Jurkat, Clone E6-1 (cell line): Measurements from ENCODE around the gene NIPSNAP2.
"Not testable (repeated sequence)": the region's sequence is repeated elsewhere in the genome, so short reads cannot be mapped to it uniquely, and the experiment has no call there.

Source experiments
- DNase-seq: peaks from one replicate; pipeline ENCODE4 v3.0.0-alpha.2; 2011; ENCODE audit warnings: low read depth, low spot score
- H3K4me3 ChIP-seq: 2 replicates; pipeline ENCODE4 v1.5.1; 2011; ENCODE audit warnings: mild to moderate bottlenecking, low read length, control low read depth, moderate library complexity

NIPSNAP2 gene

GRCh38 chr7:55970978-55971377 is 6.6 kb downstream of the NIPSNAP2 start:
- H3K4me3 ChIP-seq: no peak overlapping the region
- no peak for DNase-seq

- DNase-seq: no peak
- no peak overlapping the region for H3K4me3 ChIP-seq
Observed at GRCh38 chr7:55973747-55974250, 9.4 kb downstream of the NIPSNAP2 start.

GRCh38 chr7:55975988-55976633 is 11.7 kb downstream of the NIPSNAP2 start:
- DNase-seq: no peak
- no peak overlapping the region for H3K4me3 ChIP-seq

- no peak for DNase-seq
Observed at GRCh38 chr7:55977831-55978230, 13.4 kb downstream of the NIPSNAP2 start.

GRCh38 chr7:55980266-55980665 is 15.9 kb downstream of the NIPSNAP2 start:
- no peak for DNase-seq
- H3K4me3 ChIP-seq: no peak overlapping the region

More at GRCh38 chr7:55977831-55978230, 13.4 kb downstream of the NIPSNAP2 start:
- H3K4me3 ChIP-seq: no peak overlapping the region

GRCh38 chr7:55983537-55983936 is 19.2 kb downstream of the NIPSNAP2 start:
- no peak for DNase-seq
- H3K4me3 ChIP-seq: no peak overlapping the region

GRCh38 chr7:55992346-55992745 is 28.0 kb downstream of the NIPSNAP2 start:
- DNase-seq: no peak
- no peak overlapping the region for H3K4me3 ChIP-seq

- H3K4me3 ChIP-seq: no peak overlapping the region
- no peak for DNase-seq
Observed at GRCh38 chr7:55996856-55997500, 32.6 kb downstream of the NIPSNAP2 start.

GRCh38 chr7:56003749-56004148 is 39.4 kb downstream of the NIPSNAP2 start:
- DNase-seq: no peak
- no peak overlapping the region for H3K4me3 ChIP-seq

GRCh38 chr7:56007167-56007652 is 42.8 kb downstream of the NIPSNAP2 start:
- H3K4me3 ChIP-seq: no peak overlapping the region
- no peak for DNase-seq

- H3K4me3 ChIP-seq: no peak overlapping the region
- no peak for DNase-seq
Observed at GRCh38 chr7:56007891-56008290, 43.5 kb downstream of the NIPSNAP2 start.

GRCh38 chr7:56009695-56010094 is 45.3 kb downstream of the NIPSNAP2 start:
- H3K4me3 ChIP-seq: no peak overlapping the region
- no peak for DNase-seq

- not testable (repeated sequence) for H3K4me3 ChIP-seq
Observed at GRCh38 chr7:56017015-56017414, 52.6 kb downstream of the NIPSNAP2 start.

GRCh38 chr7:56019501-56019900 is 55.1 kb downstream of the NIPSNAP2 start:
- H3K4me3 ChIP-seq: no peak overlapping the region
- no peak for DNase-seq

More at GRCh38 chr7:56017015-56017414, 52.6 kb downstream of the NIPSNAP2 start:
- DNase-seq: not testable (repeated sequence)

GRCh38 chr7:56023500-56023899 is 59.1 kb downstream of the NIPSNAP2 start:
- DNase-seq: no peak
- no peak overlapping the region for H3K4me3 ChIP-seq

GRCh38 chr7:56026538-56026937 is 62.2 kb downstream of the NIPSNAP2 start:
- no peak for DNase-seq
- H3K4me3 ChIP-seq: no peak overlapping the region

GRCh38 chr7:56028942-56029630 is 64.7 kb downstream of the NIPSNAP2 start:
- no peak overlapping the region for H3K4me3 ChIP-seq
- no peak for DNase-seq

- DNase-seq: no peak
- H3K4me3 ChIP-seq: no peak overlapping the region
Observed at GRCh38 chr7:56030340-56030739, 66.0 kb downstream of the NIPSNAP2 start.

GRCh38 chr7:56031556-56031955 is 67.2 kb downstream of the NIPSNAP2 start:
- not testable (repeated sequence) for H3K4me3 ChIP-seq, DNase-seq

- not testable (repeated sequence) for H3K4me3 ChIP-seq, DNase-seq
Observed at GRCh38 chr7:56032578-56032977, 68.2 kb downstream of the NIPSNAP2 start.
